Breast epithelium (tissue), 3 donors: ENCODE data around the gene IMMP2L.

ENCODE experiments used
- POLR2A ChIP-seq: fragments of 450-650 bp; IDR thresholded peaks from one replicate; pipeline ENCODE4 v1.6.1; 2016; ENCODE audit warnings: antibody characterized with exemption, mild to moderate bottlenecking, moderate library complexity
- TF ChIP-seq, protein P1 (sequence below), 3 donors: fragments of 450-650 bp; IDR thresholded peaks; one replicate each; pipeline ENCODE4 v1.5.1; 2016 to 2017; ENCODE audit warnings: antibody characterized with exemption in 3 of 3, mild to moderate bottlenecking in 3 of 3, moderate library complexity in 3 of 3

- TF ChIP-seq POLR2A: no peak
- TF ChIP-seq, protein P1, sequence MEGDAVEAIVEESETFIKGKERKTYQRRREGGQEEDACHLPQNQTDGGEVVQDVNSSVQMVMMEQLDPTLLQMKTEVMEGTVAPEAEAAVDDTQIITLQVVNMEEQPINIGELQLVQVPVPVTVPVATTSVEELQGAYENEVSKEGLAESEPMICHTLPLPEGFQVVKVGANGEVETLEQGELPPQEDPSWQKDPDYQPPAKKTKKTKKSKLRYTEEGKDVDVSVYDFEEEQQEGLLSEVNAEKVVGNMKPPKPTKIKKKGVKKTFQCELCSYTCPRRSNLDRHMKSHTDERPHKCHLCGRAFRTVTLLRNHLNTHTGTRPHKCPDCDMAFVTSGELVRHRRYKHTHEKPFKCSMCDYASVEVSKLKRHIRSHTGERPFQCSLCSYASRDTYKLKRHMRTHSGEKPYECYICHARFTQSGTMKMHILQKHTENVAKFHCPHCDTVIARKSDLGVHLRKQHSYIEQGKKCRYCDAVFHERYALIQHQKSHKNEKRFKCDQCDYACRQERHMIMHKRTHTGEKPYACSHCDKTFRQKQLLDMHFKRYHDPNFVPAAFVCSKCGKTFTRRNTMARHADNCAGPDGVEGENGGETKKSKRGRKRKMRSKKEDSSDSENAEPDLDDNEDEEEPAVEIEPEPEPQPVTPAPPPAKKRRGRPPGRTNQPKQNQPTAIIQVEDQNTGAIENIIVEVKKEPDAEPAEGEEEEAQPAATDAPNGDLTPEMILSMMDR (IDR thresholded peaks at IDR 0.05): no peak
These were observed 761.3 kb downstream of the IMMP2L start for GRCh38 chr7:110800984-110801383.
